K562 (cell line): ENCODE data around the gene CHD3. TPM values are rescaled to one million over a fixed set of nuclear protein-coding genes. Genes with fewer than 3 reads are reported as not detected.
A peak's percentile ranks its signal among the peaks of the same experiment; 100 is the strongest.

Source experiments
- ATAC-seq: fragments of 200-7000 bp; cut with Tn5 transposase; 3 replicates; pipeline ENCODE4 v1.9.1; 2020; ENCODE audit warnings: moderate library complexity
- BruUV-seq: library from RNA; stranded (reverse); fragments of 400-500 nt; replicated peaks from 2 replicates; lab custom pipeline; 2021; lab: Mats Ljungman, UMichigan
- CTCF ChIA-PET: fragments of 300-600 bp; formaldehyde crosslinking; extraction: SDS; loops from one replicate; lab custom pipeline; 2021; ENCODE audit warnings: low intra/inter-chr PET ratio; lab: Yijun Ruan, JAX
- POLR2A ChIA-PET: fragments of 300-600, 350-650 bp; sonication (Branson Sonifier 250); formaldehyde crosslinking; extraction: SDS; loops from one replicate; lab custom pipeline; 2021; ENCODE audit warnings: antibody characterized with exemption, inconsistent platforms; lab: Yijun Ruan, JAX
- DNase-seq, 4 experiments: peaks; one replicate each; pipeline versions ENCODE4 v3.0.0 to v3.0.0-alpha.2; 2011 to 2018; ENCODE audit warnings: low spot score in 3 of 4, mixed read lengths in 3 of 4; ENCODE audit errors: extremely low read depth in 1 of 4
- FAIRE-seq: peaks from 2 replicates; lab custom pipeline; 2011; peaks lifted over from hg19 to GRCh38; lab: Jason Lieb, UNC
- H2AFZ ChIP-seq: 2 replicates; pipeline ENCODE4 v1.6.0; 2011; ENCODE audit warnings: low read depth, low read length, control low read depth, inconsistent platforms
- H3K27ac ChIP-seq: fragments of 200-600 bp; 3 replicates; pipeline ENCODE4 v1.8.0; 2011; ENCODE audit warnings: low read depth, mild to moderate bottlenecking, control low read depth, inconsistent platforms, low read length, moderate library complexity, mixed read lengths; ENCODE audit errors: extremely low read depth
- H3K27me3 ChIP-seq, 2 experiments: fragments of 300-600 bp in 1 of 2; 2 replicates in 1 of 2; 3 replicates in 1 of 2; pipeline versions ENCODE4 v1.6.0 to v1.8.0; 2011; ENCODE audit warnings: inconsistent platforms in 2 of 2, low read length in 2 of 2, mild to moderate bottlenecking in 1 of 2, mixed read lengths in 1 of 2, moderate library complexity in 1 of 2; ENCODE audit not compliant: control insufficient read depth in 2 of 2, insufficient read depth in 2 of 2
- H3K36me3 ChIP-seq: fragments of 300-600 bp; 3 replicates; pipeline ENCODE4 v1.8.0; 2011; ENCODE audit warnings: mild to moderate bottlenecking, low read length, inconsistent platforms; ENCODE audit not compliant: control insufficient read depth, insufficient read depth
- H3K4me1 ChIP-seq, 2 experiments: fragments of 200-600 bp in 1 of 2; replicated peaks in 1 of 2; 2 replicates in 1 of 2; 3 replicates in 1 of 2; pipeline versions ENCODE4 v1.5.1 to v1.8.0; 2011; ENCODE audit warnings: inconsistent platforms in 2 of 2, low read length in 2 of 2, mild to moderate bottlenecking in 1 of 2, mixed read lengths in 1 of 2, moderate library complexity in 1 of 2; ENCODE audit not compliant: control insufficient read depth in 2 of 2, insufficient read depth in 2 of 2
- H3K4me2 ChIP-seq: 2 replicates; pipeline ENCODE4 v1.6.1; 2011; ENCODE audit warnings: low read length, control low read depth, inconsistent platforms, mixed read lengths; ENCODE audit not compliant: insufficient read depth
- H3K4me3 ChIP-seq: fragments of 200-600 bp; sonication (generic), shearing (Covaris generic); 2 replicates; pipeline ENCODE4 v1.5.1; 2016; ENCODE audit warnings: control low read depth, inconsistent platforms
- H3K79me2 ChIP-seq: fragments of 200-600 bp; 3 replicates; pipeline ENCODE4 v1.8.0; 2011; ENCODE audit warnings: low read length, inconsistent platforms; ENCODE audit not compliant: control insufficient read depth, insufficient read depth
- H3K9ac ChIP-seq, 2 experiments: 2 replicates each; pipeline versions ENCODE4 v1.6.0 to v1.6.1; 2011; ENCODE audit warnings: low read depth in 2 of 2, low read length in 2 of 2, control low read depth in 1 of 2, inconsistent platforms in 1 of 2, mild to moderate bottlenecking in 1 of 2, mixed read lengths in 1 of 2; ENCODE audit not compliant: insufficient read depth in 1 of 2
- H3K9me1 ChIP-seq: one replicate; pipeline ENCODE4 v1.6.0; 2011; ENCODE audit warnings: inconsistent platforms, mild to moderate bottlenecking, low read length, moderate library complexity; ENCODE audit not compliant: control insufficient read depth, insufficient read depth
- H3K9me3 ChIP-seq: replicated peaks from 2 replicates; pipeline ENCODE4 v1.5.1; 2011; ENCODE audit warnings: low read depth, low read length, inconsistent platforms; ENCODE audit not compliant: control insufficient read depth, insufficient read depth
- H4K20me1 ChIP-seq: replicated peaks from 2 replicates; pipeline ENCODE4 v1.6.1; 2011; ENCODE audit warnings: low read length, inconsistent platforms, mixed read lengths; ENCODE audit not compliant: control insufficient read depth, insufficient read depth
- C11orf30 ChIP-seq: fragments of 450-650 bp; IDR thresholded peaks from 2 replicates; pipeline ENCODE4 v1.6.1; 2016; ENCODE audit warnings: low read depth, mild to moderate bottlenecking
- GABPA ChIP-seq: fragments of 200-800 bp; sonication (Bioruptor generic); conservative IDR thresholded peaks from 2 replicates; pipeline ENCODE4 v1.6.1; 2016; ENCODE audit warnings: low read depth, missing genetic modification characterization, missing compliant biosample characterization
- ZKSCAN3 ChIP-seq: fragments of 250-450 bp; sonication (Bioruptor Pico); IDR thresholded peaks from 2 replicates; pipeline ENCODE4 v1.4.0; 2020
- ZNF316 ChIP-seq: fragments of 450-650 bp; IDR thresholded peaks from 2 replicates; pipeline ENCODE4 v1.6.1; 2016
- ZNF696 ChIP-seq: fragments of 250-450 bp; sonication (Bioruptor Pico); conservative IDR thresholded peaks from 2 replicates; pipeline ENCODE4 v1.4.0; 2020; ENCODE audit warnings: mild to moderate bottlenecking, moderate library complexity
- WGBS: fragments of 100-300 bp; shearing (Covaris generic); methylation state at CpG from one replicate; pipeline ENCODE4 v1.1.6; 2016; ENCODE audit warnings: low coverage, mixed read lengths; ENCODE audit not compliant: insufficient coverage; ENCODE audit errors: missing lambda C conversion rate; 5-methylcytosine and 5-hydroxymethylcytosine counted together
- in situ Hi-C: fragments of 300-500 bp; cut with MboI; formaldehyde crosslinking; loops from 4 replicates; pipeline ENCODE4 v1.15.0; 2018; ENCODE audit warnings: inconsistent platforms, mixed read lengths
- intact Hi-C: fragments of 100-400 bp; cut with micrococcal nuclease; formaldehyde crosslinking; loops from 2 replicates; pipeline ENCODE4 v1.14.2; 2022
- polyA plus RNA-seq, 8 experiments: library from polyadenylated mRNA; depleted of rRNA in 4 of 8; stranded (reverse) in 5 of 8; unstranded in 3 of 8; fragments of >200 nt; fragmentation: Nextera tagmentation in 2 of 8; fragmentation: Illumina TruSeq in 1 of 8; extraction: Ambion mirVana in 2 of 8; extraction: Trizol in 1 of 8; gene quantifications; 2 replicates each; pipeline versions ENCODE4 v1.2.1 to v1.2.3, GENCODE V29; 2011 to 2014; ENCODE audit warnings: inconsistent platforms in 1 of 8, missing spikeins in 1 of 8
- total RNA-seq, 7 experiments: library from RNA; depleted of rRNA in 6 of 7; stranded (reverse); fragments of >200 nt in 6 of 7; fragmentation: Illumina TruSeq in 2 of 7; extraction: Trizol in 2 of 7; gene quantifications; 2 replicates each; pipeline versions ENCODE4 v1.2.1 to v1.2.3, GENCODE V29; 2011 to 2021; ENCODE audit warnings: low replicate concordance in 1 of 7
- TF ChIP-seq, protein P1 (sequence below): fragments of 450-650 bp; IDR thresholded peaks from 2 replicates; pipeline ENCODE4 v1.6.1; 2016; ENCODE audit warnings: antibody characterized with exemption

Gene CHD3
- total and polyA plus RNA-seq, 9 of the 15 experiments (the other 6 are each of a cell fraction or from before 2014, with no cell fraction given): 0.39 to 38.2 (median 21.2) TPM

- TF ChIP-seq, protein P1, sequence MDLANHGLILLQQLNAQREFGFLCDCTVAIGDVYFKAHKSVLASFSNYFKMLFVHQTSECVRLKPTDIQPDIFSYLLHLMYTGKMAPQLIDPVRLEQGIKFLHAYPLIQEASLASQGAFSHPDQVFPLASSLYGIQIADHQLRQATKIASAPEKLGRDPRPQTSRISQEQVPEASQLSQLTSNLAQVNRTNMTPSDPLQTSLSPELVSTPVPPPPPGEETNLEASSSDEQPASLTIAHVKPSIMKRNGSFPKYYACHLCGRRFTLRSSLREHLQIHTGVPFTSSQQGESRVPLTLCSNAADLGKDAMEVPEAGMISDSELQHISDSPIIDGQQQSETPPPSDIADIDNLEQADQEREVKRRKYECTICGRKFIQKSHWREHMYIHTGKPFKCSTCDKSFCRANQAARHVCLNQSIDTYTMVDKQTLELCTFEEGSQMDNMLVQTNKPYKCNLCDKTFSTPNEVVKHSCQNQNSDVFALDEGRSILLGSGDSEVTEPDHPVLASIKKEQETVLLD: no peak
- TF ChIP-seq, all 486 proteins: peak for 0
Measured at GRCh38 chr17:7875804-7876370, 12.7 kb upstream of the CHD3 start (continued).

DNA sequence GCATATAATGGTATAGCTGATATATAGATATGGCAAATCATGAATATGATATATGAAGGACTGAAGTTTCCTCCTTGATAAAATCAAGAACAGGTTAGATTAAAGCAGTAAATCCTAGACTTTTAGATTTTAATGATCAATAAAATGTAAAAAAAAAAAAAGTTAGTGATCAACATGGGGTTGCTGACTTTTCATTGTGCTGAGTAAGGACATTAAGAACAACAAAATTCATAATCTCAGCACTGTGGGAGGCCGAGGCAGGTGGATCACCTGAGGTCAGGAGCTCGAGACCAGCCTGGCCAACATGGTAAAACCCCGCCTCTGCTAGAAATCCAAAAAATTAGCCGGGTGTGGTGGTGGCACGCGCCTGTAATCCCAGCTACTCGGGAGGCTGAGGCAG lies 10.4 kb upstream of the CHD3 start:
- Histone ChIP-seq H3K9me3 (no peaks in the 10 kb centered on the region), H3K4me1 (peaks cover 7 to 31% of the 10 kb centered on the region in 2 experiments), H3K79me2 (peaks cover 10% of the 10 kb centered on the region; the same call in 2 of the 3 replicates), H3K9ac (no peak overlapping the region), H3K9me1 (no peaks in the 10 kb centered on the region), H3K27me3 (no peaks in the 10 kb centered on the region), H4K20me1 (no peaks in the 10 kb centered on the region), H3K4me3 (no peak overlapping the region), H2AFZ (no peak overlapping the region), H3K27ac (no peak overlapping the region), H3K36me3 (peaks cover 46% of the 10 kb centered on the region; the same call in 2 of the 3 replicates), H3K4me2 (no peak overlapping the region)
- no TSS peak for BruUV-seq
- TF ChIP-seq GABPA (no peak), C11orf30 (peak; percentile 17; the same call in 1 of the 2 replicates), ZNF316 (peak; percentile 42), ZKSCAN3 (CRISPR knock-in tag) (no peak), ZNF696 (CRISPR knock-in tag) (no peak)
- WGBS: 89% methylated on average over 6 of the region's 7 CpGs
- ChIA-PET CTCF (no interaction called here), POLR2A (no interaction called here)
- FAIRE-seq (no peak), DNase-seq (no peak), ATAC-seq (no peak)
- intact Hi-C loops (no loop called here), in situ Hi-C loops (no loop called here)
